HepG2 (cell line): Measurements from ENCODE around the gene COX10. TPM values are rescaled to one million over a fixed set of nuclear protein-coding genes. Genes with fewer than 3 reads are reported as not detected.

Source experiments
- ATAC-seq: fragments of 200-7000 bp; cut with Tn5 transposase; 3 replicates; pipeline ENCODE4 v1.9.1; 2020; ENCODE audit warnings: mild to moderate bottlenecking, moderate library complexity
- BruUV-seq: library from RNA; stranded (reverse); fragments of 400-500 nt; replicated peaks from 2 replicates; lab custom pipeline; 2021; lab: Mats Ljungman, UMichigan
- CTCF ChIA-PET: fragments of 300-600 bp; formaldehyde crosslinking; extraction: SDS; loops from one replicate; lab custom pipeline; 2021; ENCODE audit warnings: low total read pairs, inconsistent platforms, low intra/inter-chr PET ratio; lab: Yijun Ruan, JAX
- POLR2A ChIA-PET: fragments of 350-600 bp; sonication (Branson Sonifier 250); formaldehyde crosslinking; loops from one replicate; lab custom pipeline; 2020; ENCODE audit warnings: antibody characterized with exemption, inconsistent platforms; lab: Yijun Ruan, JAX
- DNase-seq: peaks from one replicate; pipeline ENCODE4 v3.0.0-alpha.2; 2015; ENCODE audit warnings: low spot score
- FAIRE-seq: peaks from 3 replicates; lab custom pipeline; 2011; peaks lifted over from hg19 to GRCh38; lab: Jason Lieb, UNC
- H2AFZ ChIP-seq: one replicate; pipeline ENCODE4 v1.6.1; 2011; ENCODE audit warnings: low read length, inconsistent platforms
- H3K27ac ChIP-seq: fragments of 300-600 bp; 3 replicates; pipeline ENCODE4 v1.8.0; 2011; ENCODE audit warnings: mixed run types, mild to moderate bottlenecking, mixed read lengths, low read length, inconsistent platforms; ENCODE audit not compliant: insufficient read depth; ENCODE audit errors: extremely low read length
- H3K27me3 ChIP-seq, 2 experiments: fragments of 200-600 bp in 1 of 2; 2 replicates in 1 of 2; 3 replicates in 1 of 2; pipeline versions ENCODE4 v1.6.0 to v1.8.0; 2011; ENCODE audit warnings: low read length in 2 of 2, mild to moderate bottlenecking in 2 of 2, moderate library complexity in 2 of 2, inconsistent platforms in 1 of 2; ENCODE audit not compliant: insufficient read depth in 2 of 2, control insufficient read depth in 1 of 2
- H3K36me3 ChIP-seq, 2 experiments: fragments of 200-600 bp in 1 of 2; replicated peaks in 1 of 2; 2 replicates in 1 of 2; 3 replicates in 1 of 2; pipeline versions ENCODE4 v1.5.1 to v1.8.0; 2011; ENCODE audit warnings: low read length in 2 of 2, inconsistent platforms in 1 of 2; ENCODE audit not compliant: insufficient read depth in 2 of 2, control insufficient read depth in 1 of 2
- H3K4me1 ChIP-seq: 2 replicates; pipeline ENCODE4 v1.5.1; 2012; ENCODE audit warnings: low read length, inconsistent platforms; ENCODE audit not compliant: insufficient read depth
- H3K4me2 ChIP-seq: 2 replicates; pipeline ENCODE4 v1.6.0; 2011; ENCODE audit warnings: low read depth, low read length, inconsistent platforms
- H3K4me3 ChIP-seq, 3 experiments: fragments of 200-600 bp in 1 of 3; sonication (generic), shearing (Covaris generic) in 1 of 3; replicated peaks in 1 of 3; 2 replicates each; pipeline ENCODE4 v1.5.1; 2011 to 2016; ENCODE audit warnings: low read length in 3 of 3, inconsistent platforms in 2 of 3, low read depth in 2 of 3, mild to moderate bottlenecking in 2 of 3, control low read depth in 1 of 3, mixed read lengths in 1 of 3; ENCODE audit not compliant: insufficient read depth in 1 of 3
- H3K79me2 ChIP-seq: one replicate; pipeline ENCODE4 v1.6.1; 2011; ENCODE audit warnings: low read length, inconsistent platforms; ENCODE audit not compliant: insufficient read depth
- H3K9ac ChIP-seq: 2 replicates; pipeline ENCODE4 v1.6.0; 2011; ENCODE audit warnings: mild to moderate bottlenecking, low read depth, low read length, inconsistent platforms; ENCODE audit not compliant: insufficient read depth
- H3K9me3 ChIP-seq: 2 replicates; pipeline ENCODE4 v1.5.1; 2012; ENCODE audit warnings: mild to moderate bottlenecking, low read length
- H4K20me1 ChIP-seq: 2 replicates; pipeline ENCODE4 v1.6.0; 2011; ENCODE audit warnings: inconsistent platforms, mild to moderate bottlenecking, low read length, moderate library complexity; ENCODE audit not compliant: insufficient read depth
- BRD4 ChIP-seq: sonication (generic); formaldehyde crosslinking; IDR thresholded peaks from 2 replicates; pipeline ENCODE4 v1.4.0; 2020; ENCODE audit warnings: missing genetic modification reagents
- CREM ChIP-seq, 2 experiments: sonication (generic) in 1 of 2; formaldehyde crosslinking in 1 of 2; IDR thresholded peaks; 2 replicates each; pipeline versions ENCODE4 v1.4.0 to v1.6.1; 2016 to 2020; ENCODE audit warnings: antibody characterized with exemption in 1 of 2, mild to moderate bottlenecking in 1 of 2, missing genetic modification reagents in 1 of 2
- DNMT3B ChIP-seq: conservative IDR thresholded peaks from 2 replicates; pipeline ENCODE4 v1.6.1; 2016; ENCODE audit warnings: missing biosample characterization, control low read depth
- HINFP ChIP-seq: sonication (generic); formaldehyde crosslinking; IDR thresholded peaks from 2 replicates; pipeline ENCODE4 v1.4.0; 2020; ENCODE audit warnings: low read depth, mild to moderate bottlenecking, missing genetic modification reagents
- MEIS2 ChIP-seq: sonication (generic); formaldehyde crosslinking; IDR thresholded peaks from 2 replicates; pipeline ENCODE4 v1.9.0; 2021; ENCODE audit warnings: mild to moderate bottlenecking, missing genetic modification reagents
- RARG ChIP-seq: sonication (generic); formaldehyde crosslinking; IDR thresholded peaks from 2 replicates; pipeline ENCODE4 v1.4.0; 2020; ENCODE audit warnings: low read depth, mild to moderate bottlenecking, missing genetic modification reagents
- SIX1 ChIP-seq: sonication (generic); formaldehyde crosslinking; IDR thresholded peaks from 2 replicates; pipeline ENCODE4 v1.4.0; 2020; ENCODE audit warnings: missing genetic modification reagents, borderline replicate concordance
- SOX5 ChIP-seq: IDR thresholded peaks from 2 replicates; pipeline ENCODE4 v1.6.1; 2016; ENCODE audit warnings: borderline replicate concordance
- TEAD2 ChIP-seq: sonication (generic); formaldehyde crosslinking; IDR thresholded peaks from 2 replicates; pipeline ENCODE4 v1.9.0; 2021; ENCODE audit warnings: missing genetic modification reagents
- TSC22D2 ChIP-seq: sonication (generic); formaldehyde crosslinking; IDR thresholded peaks from 2 replicates; pipeline ENCODE4 v1.5.1; 2020; ENCODE audit warnings: missing genetic modification reagents, mild to moderate bottlenecking, borderline replicate concordance
- ZBTB26 ChIP-seq: IDR thresholded peaks from 2 replicates; pipeline ENCODE4 v1.6.1; 2016; ENCODE audit warnings: missing compliant biosample characterization, missing genetic modification reagents, borderline replicate concordance
- ZBTB44 ChIP-seq: sonication (generic); formaldehyde crosslinking; IDR thresholded peaks from 2 replicates; pipeline ENCODE4 v1.4.0; 2020; ENCODE audit warnings: missing genetic modification reagents
- ZNF513 ChIP-seq: sonication (generic); formaldehyde crosslinking; conservative IDR thresholded peaks from 2 replicates; pipeline ENCODE4 v1.5.0; 2020; ENCODE audit warnings: missing genetic modification reagents
- ZNF569 ChIP-seq: sonication (generic); formaldehyde crosslinking; IDR thresholded peaks from 2 replicates; pipeline ENCODE4 v1.5.0; 2020; ENCODE audit warnings: mild to moderate bottlenecking, missing genetic modification reagents, moderate library complexity, borderline replicate concordance
- ZNF589 ChIP-seq: sonication (generic); formaldehyde crosslinking; conservative IDR thresholded peaks from 2 replicates; pipeline ENCODE4 v1.8.0; 2022; ENCODE audit warnings: mild to moderate bottlenecking, moderate library complexity, missing genetic modification reagents
- ZNF749 ChIP-seq: sonication (generic); formaldehyde crosslinking; IDR thresholded peaks from 2 replicates; pipeline ENCODE4 v1.8.0; 2022; ENCODE audit warnings: mild to moderate bottlenecking, missing genetic modification reagents, moderate library complexity, borderline replicate concordance
- ZSCAN5A ChIP-seq: sonication (generic); formaldehyde crosslinking; IDR thresholded peaks from 2 replicates; pipeline ENCODE4 v1.8.0; 2022; ENCODE audit warnings: mild to moderate bottlenecking, missing genetic modification reagents, borderline replicate concordance
- WGBS: methylation state at CpG from one replicate; pipeline ENCODE4 v1.1.6; 2017; ENCODE audit warnings: low lambda C conversion rate; 5-methylcytosine and 5-hydroxymethylcytosine counted together
- in situ Hi-C: cut with HindIII; loops from 2 replicates; pipeline ENCODE4 v1.10.0; 2017; ENCODE audit warnings: low pct_unique_long_range_greater_than_20kb; ENCODE audit not compliant: extremely low pct_ligation_motif_present
- intact Hi-C: fragments of 100-400 bp; cut with micrococcal nuclease; formaldehyde crosslinking; loops from one replicate; pipeline ENCODE4 v1.10.0; 2022; ENCODE audit not compliant: unreplicated experiment
- polyA plus RNA-seq, 8 experiments: library from polyadenylated mRNA; depleted of rRNA in 3 of 8; stranded (reverse) in 7 of 8; unstranded in 1 of 8; fragments of >200 nt; fragmentation: Illumina TruSeq in 4 of 8; extraction: Trizol in 4 of 8; gene quantifications; 2 replicates each; pipeline versions ENCODE4 v1.2.1 to v1.2.3, GENCODE V29; 2011 to 2016; ENCODE audit warnings: low read depth in 4 of 8, missing spikeins in 1 of 8, mixed read lengths in 1 of 8; ENCODE audit not compliant: insufficient read depth in 1 of 8
- total RNA-seq, 5 experiments: library from RNA; depleted of rRNA; stranded (reverse); fragments of >200 nt; fragmentation: Illumina TruSeq; extraction: Trizol; gene quantifications; 2 replicates each; pipeline ENCODE4 v1.2.3, GENCODE V29; 2016; ENCODE audit warnings: low read depth in 1 of 5

COX10 gene
- total and polyA plus RNA-seq, 2 of the 13 experiments (the other 11 are each of a cell fraction or from before 2014, with no cell fraction given): 13.9 to 20.1 TPM

GRCh38 chr17:14033166-14033565, 36.1 kb upstream of the COX10 start (continued):
- no peak for TF ChIP-seq ZNF513
- TF ChIP-seq BRD4 (CRISPR knock-in tag): no peak
- TF ChIP-seq ZBTB26 (CRISPR knock-in tag): no peak
- no peak for TF ChIP-seq SIX1

GRCh38 chr17:14037453-14037852, 31.9 kb upstream of the COX10 start:
- Histone ChIP-seq H3K27me3 (no peaks in the 10 kb centered on the region), H3K4me2 (no peak overlapping the region), H3K79me2 (no peaks in the 10 kb centered on the region), H3K4me1 (no peaks in the 10 kb centered on the region), H3K27ac (no peak overlapping the region), H3K9me3 (no peaks in the 10 kb centered on the region), H3K9ac (no peak overlapping the region), H3K36me3 (peaks cover 3 to 10% of the 10 kb centered on the region in 2 experiments), H2AFZ (no peak overlapping the region), H3K4me3 (no peak overlapping the region), H4K20me1 (no peaks in the 10 kb centered on the region)
- CTCF ChIA-PET: no interaction called here
- ATAC-seq (no peak), DNase-seq (no peak), FAIRE-seq (no peak)
- in situ Hi-C loops (loop anchor here (10.0 kb wide), 1 partner anchor 57 kb away; no protein-coding TSS in a partner anchor), intact Hi-C loops (no loop called here)
- no TSS peak for BruUV-seq
- WGBS: 96% methylated on average over 1 of the region's 1 CpG
- POLR2A ChIA-PET: no interaction called here
- TF ChIP-seq ZNF749 (CRISPR knock-in tag): no peak
- TF ChIP-seq ZNF569 (CRISPR knock-in tag): no peak
- TF ChIP-seq TSC22D2 (CRISPR knock-in tag): no peak
- TF ChIP-seq SOX5 (CRISPR knock-in tag): no peak
- TF ChIP-seq ZNF589: no peak
- TF ChIP-seq DNMT3B (CRISPR knock-in tag): no peak
- no peak for TF ChIP-seq MEIS2
- TF ChIP-seq CREM (IDR thresholded peaks at IDR 0.05): no peak
- no peak for TF ChIP-seq CREM (CRISPR knock-in tag; IDR thresholded peaks at IDR 0.05)
- no peak for TF ChIP-seq ZSCAN5A
- TF ChIP-seq RARG (CRISPR knock-in tag): no peak
- no peak for TF ChIP-seq HINFP
- no peak for TF ChIP-seq ZBTB44 (CRISPR knock-in tag)
- no peak for TF ChIP-seq TEAD2
